K562 (cell line): Measurements from ENCODE around the gene TICRR. TPM values are rescaled to one million over a fixed set of nuclear protein-coding genes. Genes with fewer than 3 reads are reported as not detected.
A peak's percentile ranks its signal among the peaks of the same experiment; 100 is the strongest.

ENCODE experiments used
- CREB3L1 ChIP-seq: fragments of 450-650 bp; IDR thresholded peaks from 2 replicates; pipeline ENCODE4 v1.6.1; 2014; ENCODE audit warnings: low read depth, mild to moderate bottlenecking, moderate library complexity, borderline replicate concordance
- CREBBP ChIP-seq: IDR thresholded peaks from one replicate; pipeline ENCODE4 v1.6.1; 2012; ENCODE audit warnings: low read depth, mild to moderate bottlenecking, control low read depth, inconsistent platforms, low read length
- CREM ChIP-seq: IDR thresholded peaks from 2 replicates; pipeline ENCODE4 v1.6.1; 2014; ENCODE audit warnings: antibody characterized with exemption, low read depth
- CTCF ChIP-seq, 3 experiments: IDR thresholded peaks in 2 of 3; conservative IDR thresholded peaks in 1 of 3; 2 replicates each; pipeline ENCODE4 v1.5.1; 2011 to 2012; ENCODE audit warnings: low read length in 3 of 3, mild to moderate bottlenecking in 3 of 3, control low read depth in 2 of 3, improper control_type of control experiment in 1 of 3, inconsistent platforms in 1 of 3, low read depth in 1 of 3, mixed read lengths in 1 of 3, moderate library complexity in 1 of 3; ENCODE audit not compliant: insufficient read depth in 2 of 3
- DEAF1 ChIP-seq: fragments of 450-650 bp; formaldehyde crosslinking; IDR thresholded peaks from 2 replicates; pipeline ENCODE4 v1.4.0; 2020; ENCODE audit warnings: mild to moderate bottlenecking, moderate library complexity
- EP400 ChIP-seq: fragments of 450-650 bp; IDR thresholded peaks from 2 replicates; pipeline ENCODE4 v1.6.1; 2017; ENCODE audit warnings: antibody characterized with exemption, mild to moderate bottlenecking, moderate library complexity
- ETS2 ChIP-seq: IDR thresholded peaks from 2 replicates; pipeline ENCODE4 v1.6.1; 2016; ENCODE audit warnings: borderline replicate concordance, missing genetic modification characterization, mild to moderate bottlenecking, moderate library complexity, missing compliant biosample characterization; ENCODE audit not compliant: poor library complexity, severe bottlenecking
- FOSL1 ChIP-seq: fragments of 200-800 bp; sonication (Bioruptor generic); conservative IDR thresholded peaks from 2 replicates; pipeline ENCODE4 v1.6.1; 2016; ENCODE audit warnings: missing genetic modification characterization, missing compliant biosample characterization
- GABPB1 ChIP-seq: sonication (generic); formaldehyde crosslinking; IDR thresholded peaks from 2 replicates; pipeline ENCODE4 v1.8.0; 2022; ENCODE audit warnings: mild to moderate bottlenecking, missing genetic modification reagents
- JUND ChIP-seq, 2 experiments: IDR thresholded peaks; 2 replicates in 1 of 2; 3 replicates in 1 of 2; pipeline ENCODE4 v1.6.1; 2011; ENCODE audit warnings: borderline replicate concordance in 2 of 2, low read depth in 2 of 2, low read length in 2 of 2, improper control_type of control experiment in 1 of 2, missing biosample characterization in 1 of 2, missing genetic modification characterization in 1 of 2, missing genetic modification reagents in 1 of 2
- KLF1 ChIP-seq: fragments of 450-650 bp; IDR thresholded peaks from 2 replicates; pipeline ENCODE4 v1.6.1; 2016; ENCODE audit warnings: missing genetic modification characterization, missing compliant biosample characterization
- MCM3 ChIP-seq: fragments of 450-650 bp; IDR thresholded peaks from 2 replicates; pipeline ENCODE4 v1.6.1; 2016
- MXD1 ChIP-seq: fragments of 250-450 bp; sonication (Bioruptor Pico); IDR thresholded peaks from 2 replicates; pipeline ENCODE4 v1.8.0; 2021; ENCODE audit warnings: borderline replicate concordance, mild to moderate bottlenecking, moderate library complexity; ENCODE audit not compliant: poor library complexity, severe bottlenecking
- MXI1 ChIP-seq: IDR thresholded peaks from 2 replicates; pipeline ENCODE4 v1.6.1; 2011; ENCODE audit warnings: low read depth, mild to moderate bottlenecking, improper control_type of control experiment, low read length
- NCOA6 ChIP-seq: fragments of 450-650 bp; IDR thresholded peaks from 2 replicates; pipeline ENCODE4 v1.6.1; 2017; ENCODE audit warnings: mild to moderate bottlenecking
- NELFE ChIP-seq: IDR thresholded peaks from 2 replicates; pipeline ENCODE4 v1.6.1; 2011; ENCODE audit warnings: mild to moderate bottlenecking; ENCODE audit not compliant: insufficient read depth, insufficient read length
- POLR3A ChIP-seq: IDR thresholded peaks from 2 replicates; pipeline ENCODE4 v1.6.1; 2011; ENCODE audit warnings: borderline replicate concordance, mild to moderate bottlenecking, moderate library complexity; ENCODE audit not compliant: insufficient read length, insufficient read depth; ENCODE audit errors: extremely low read depth
- RUNX1 ChIP-seq: sonication (generic); IDR thresholded peaks from 2 replicates; pipeline ENCODE4 v1.6.1; 2016; ENCODE audit warnings: antibody characterized with exemption, low read depth
- SIN3B ChIP-seq: fragments of 450-650 bp; IDR thresholded peaks from 2 replicates; pipeline ENCODE4 v1.6.1; 2017; ENCODE audit warnings: low read depth, mild to moderate bottlenecking, moderate library complexity
- TBP ChIP-seq: optimal IDR thresholded peaks from 2 replicates; pipeline ENCODE3; 2011; ENCODE audit warnings: low read depth, low read length, improper control_type of control experiment
- TSC22D4 ChIP-seq: fragments of 450-650 bp; IDR thresholded peaks from 2 replicates; pipeline ENCODE4 v1.6.1; 2016; ENCODE audit warnings: missing genetic modification characterization, missing biosample characterization, control low read depth
- ZNF143 ChIP-seq: sonication (generic); formaldehyde crosslinking; IDR thresholded peaks from 2 replicates; pipeline ENCODE4 v1.9.0; 2022; ENCODE audit warnings: mild to moderate bottlenecking, missing genetic modification reagents
- ZNF239 ChIP-seq: fragments of 250-450 bp; sonication (Bioruptor Pico); IDR thresholded peaks from 2 replicates; pipeline ENCODE4 v1.4.0; 2020; ENCODE audit warnings: mild to moderate bottlenecking
- ZNF253 ChIP-seq: fragments of 250-450 bp; sonication (Bioruptor Pico); conservative IDR thresholded peaks from 2 replicates; pipeline ENCODE4 v1.6.1; 2021; ENCODE audit warnings: mild to moderate bottlenecking
- ZNF354B ChIP-seq: fragments of 250-450 bp; sonication (Bioruptor Pico); IDR thresholded peaks from 2 replicates; pipeline ENCODE4 v1.4.0; 2020
- polyA plus RNA-seq, 8 experiments: library from polyadenylated mRNA; depleted of rRNA in 4 of 8; stranded (reverse) in 5 of 8; unstranded in 3 of 8; fragments of >200 nt; fragmentation: Nextera tagmentation in 2 of 8; fragmentation: Illumina TruSeq in 1 of 8; extraction: Ambion mirVana in 2 of 8; extraction: Trizol in 1 of 8; gene quantifications; 2 replicates each; pipeline versions ENCODE4 v1.2.1 to v1.2.3, GENCODE V29; 2011 to 2014; ENCODE audit warnings: inconsistent platforms in 1 of 8, missing spikeins in 1 of 8
- total RNA-seq, 7 experiments: library from RNA; depleted of rRNA in 6 of 7; stranded (reverse); fragments of >200 nt in 6 of 7; fragmentation: Illumina TruSeq in 2 of 7; extraction: Trizol in 2 of 7; gene quantifications; 2 replicates each; pipeline versions ENCODE4 v1.2.1 to v1.2.3, GENCODE V29; 2011 to 2021; ENCODE audit warnings: low replicate concordance in 1 of 7

Gene TICRR
- total and polyA plus RNA-seq, 9 of the 15 experiments (the other 6 are each of a cell fraction or from before 2014, with no cell fraction given) = 0.84 to 22.9 (median 13.7) TPM

- peak; percentile 85; the same call in 1 of the 2 replicates for TF ChIP-seq CREM
- TF ChIP-seq CREBBP = no peak
- TF ChIP-seq MXD1 (CRISPR knock-in tag) = no peak
- no peak for TF ChIP-seq FOSL1
- 0 out of 2 replicates have a peak, but pooled peaks have one; percentile 14 for TF ChIP-seq KLF1 (tag)
- TF ChIP-seq ZNF253 (CRISPR knock-in tag) = no peak
- TF ChIP-seq DEAF1 (CRISPR knock-in tag) = no peak
- no peak for TF ChIP-seq MCM3
- TF ChIP-seq ZNF239 (CRISPR knock-in tag) = no peak
- peak; percentile 92 for TF ChIP-seq TBP
- peak; percentile 95 for TF ChIP-seq EP400
- no peak for TF ChIP-seq ZNF143 (CRISPR knock-in tag)
- 0 out of 2 replicates have a peak, but pooled peaks have one; percentile 2 for TF ChIP-seq JUND (IDR thresholded peaks at IDR 0.05; ENCODE audit: borderline replicate concordance, low read depth, low read length)
- 0 out of 3 replicates have a peak, but pooled peaks have one; percentile 9 for TF ChIP-seq JUND (tag; IDR thresholded peaks at IDR 0.05; ENCODE audit: borderline replicate concordance, low read depth, low read length)
- TF ChIP-seq MXI1 = peak; percentile 63; the same call in 1 of the 2 replicates
- no peak for TF ChIP-seq CREB3L1
- peak; percentile 71 for TF ChIP-seq SIN3B
- TF ChIP-seq GABPB1 (CRISPR knock-in tag) = no peak
- no peak for TF ChIP-seq ZNF354B (CRISPR knock-in tag)
- no peak for TF ChIP-seq POLR3A
- no peak for TF ChIP-seq NCOA6
- no peak for TF ChIP-seq CTCF (IDR thresholded peaks at IDR 0.05 in 2 of 3, conservative IDR thresholded peaks at IDR 0.05 in 1 of 3; ENCODE audit: insufficient read depth in 2 of 3, low read depth in 1 of 3, low read length in 3 of 3)
- no peak for TF ChIP-seq NELFE
- TF ChIP-seq RUNX1 = no peak
- no peak for TF ChIP-seq ETS2 (tag)
- TF ChIP-seq TSC22D4 (tag) = no peak
These were observed at the start of gene TICRR (continued) for GRCh38 chr15:89575146-89575655.
